HG03045 (cell line): Measurements from ENCODE around the gene SPZ1.
"Not testable (repeated sequence)": the region's sequence is repeated elsewhere in the genome, so short reads cannot be mapped to it uniquely, and the experiment has no call there.

Experiments
- ATAC-seq: cut with Tn5 transposase; IDR thresholded peaks from one replicate; pipeline ENCODE4 v1.9.1; 2021; ENCODE audit warnings: mild to moderate bottlenecking, moderate library complexity; ENCODE audit not compliant: unreplicated experiment

SPZ1 gene

DNA sequence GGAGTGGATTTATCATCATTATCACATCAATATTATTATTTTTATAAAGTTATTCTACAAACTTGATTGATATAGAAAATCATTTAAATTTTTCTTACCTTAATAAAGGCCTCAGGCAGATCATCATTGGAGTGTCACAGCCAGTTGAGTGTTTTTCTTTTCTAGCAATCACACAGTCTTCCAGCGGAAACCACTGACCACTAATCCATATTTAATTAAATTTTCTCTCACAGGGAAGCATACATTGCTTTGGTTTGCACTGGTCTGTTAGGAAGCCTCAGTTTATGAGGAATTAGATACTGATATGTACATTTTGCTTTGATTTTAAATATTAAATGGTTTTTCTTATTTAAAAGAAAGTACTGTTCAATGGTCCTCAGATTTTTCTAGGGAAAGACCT, 6.7 kb downstream of the SPZ1 start:
- no peak for ATAC-seq

DNA sequence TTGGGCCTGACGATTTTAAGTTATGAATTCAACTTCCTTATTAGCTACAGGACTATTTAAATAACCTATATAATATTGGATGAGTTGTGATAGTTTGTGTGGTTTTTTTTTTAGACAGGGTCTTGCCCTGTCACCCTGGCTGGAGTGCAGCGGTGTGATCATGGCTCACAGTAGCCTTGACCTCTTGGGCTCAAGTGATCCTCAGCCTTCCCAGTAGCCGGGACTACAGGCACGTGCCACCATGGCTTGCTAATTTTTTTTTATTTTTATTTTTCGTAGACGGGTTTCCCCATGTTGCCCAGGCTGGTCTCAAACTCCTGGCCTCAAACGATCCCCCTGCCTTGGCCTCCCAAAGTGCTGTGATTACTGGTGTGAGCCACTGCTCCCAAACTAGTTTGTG, 17.6 kb downstream of the SPZ1 start:
- ATAC-seq = no peak

DNA sequence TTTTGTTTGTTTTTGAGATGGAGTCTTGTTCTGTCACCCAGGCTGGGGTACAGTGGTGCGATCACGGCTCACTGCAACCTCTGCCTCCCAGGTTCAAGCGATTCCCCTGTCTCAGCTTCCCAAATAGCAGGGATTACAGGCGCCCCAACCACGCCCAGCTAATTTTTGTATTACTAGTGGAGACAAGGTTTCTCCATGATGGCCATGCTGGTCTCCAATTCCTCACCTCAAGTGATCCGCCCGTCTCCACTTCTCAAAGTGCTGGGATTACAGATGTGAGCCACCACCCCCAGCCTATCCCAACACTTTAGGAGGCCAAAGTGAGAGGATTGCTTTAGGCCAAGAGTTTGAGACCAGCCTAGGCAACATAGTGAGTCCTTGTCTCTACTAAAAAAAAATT, 19.3 kb downstream of the SPZ1 start:
- ATAC-seq = no peak

DNA sequence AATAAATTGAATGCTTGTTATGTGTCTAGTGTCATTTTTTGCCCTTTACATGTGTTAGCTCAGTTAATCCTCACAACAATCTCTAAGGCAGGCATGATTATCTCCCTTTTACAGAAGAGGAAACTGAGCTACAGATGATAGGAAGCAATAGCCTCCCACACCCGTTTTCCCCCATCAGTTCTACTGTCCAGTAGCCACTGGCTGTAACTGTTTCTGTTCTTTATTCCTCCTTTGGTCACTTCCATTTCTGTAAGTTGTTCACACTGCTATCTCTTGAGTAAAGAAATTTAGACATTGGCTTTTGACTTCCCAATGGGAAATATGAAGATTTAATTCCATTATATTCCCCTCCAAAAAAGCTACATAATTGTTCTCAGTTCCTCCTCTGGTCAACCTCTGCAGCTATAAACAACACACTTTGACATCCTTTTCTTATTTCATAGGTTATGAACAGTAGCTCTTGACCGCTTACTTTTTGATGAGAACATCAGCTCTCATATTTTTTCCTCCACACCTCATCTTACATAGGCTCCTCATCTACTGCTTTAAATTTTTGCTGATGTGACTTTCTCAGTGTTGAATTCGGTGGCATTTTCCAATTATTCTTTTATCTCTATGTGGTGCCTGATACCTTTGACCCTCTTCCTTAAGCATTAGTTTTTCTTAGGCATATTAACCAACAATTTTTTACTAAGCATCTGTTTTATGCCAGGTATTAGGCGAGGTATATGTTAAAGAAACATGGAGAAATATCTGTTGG, 21.4 kb downstream of the SPZ1 start:
- ATAC-seq = no peak

DNA sequence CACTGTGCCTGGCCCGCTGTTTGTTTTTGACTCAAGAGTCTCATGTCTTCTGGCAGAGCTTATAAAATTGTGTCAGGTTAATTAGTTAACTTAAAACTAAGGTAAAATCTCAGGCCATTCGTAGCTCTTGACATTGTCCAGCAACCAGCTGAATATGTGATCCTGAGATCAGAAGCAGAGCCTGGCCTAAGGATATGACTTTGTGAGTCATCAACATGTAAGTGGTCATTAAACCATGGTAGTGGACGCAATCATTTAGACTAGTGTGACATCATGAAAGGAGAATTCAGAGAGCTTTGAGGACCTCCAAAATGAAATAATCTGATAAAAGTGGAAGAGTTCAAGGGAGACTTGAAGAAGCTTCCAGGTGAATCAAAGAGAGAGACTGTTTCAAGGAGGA, 23.3 kb downstream of the SPZ1 start:
- no peak for ATAC-seq

DNA sequence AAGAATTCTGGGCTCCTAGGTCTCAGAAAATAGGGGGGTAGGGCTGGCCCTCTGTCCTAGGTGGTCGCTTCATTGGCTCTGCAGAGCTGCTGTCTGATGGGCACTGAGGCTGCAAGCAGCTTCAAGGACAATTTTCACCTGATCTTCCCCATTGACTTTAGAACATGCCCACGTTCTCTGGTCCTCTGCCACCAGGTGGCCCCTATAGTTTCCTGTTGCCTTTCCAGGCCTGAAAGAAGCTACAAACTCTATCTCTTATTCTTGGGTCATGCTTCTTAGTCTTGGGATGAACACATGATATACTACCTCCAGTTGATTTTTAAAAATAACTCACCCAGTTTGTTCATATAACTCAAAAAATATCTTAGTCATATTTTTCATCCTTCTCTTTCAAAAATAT, 26.3 kb downstream of the SPZ1 start:
- ATAC-seq = no peak

DNA sequence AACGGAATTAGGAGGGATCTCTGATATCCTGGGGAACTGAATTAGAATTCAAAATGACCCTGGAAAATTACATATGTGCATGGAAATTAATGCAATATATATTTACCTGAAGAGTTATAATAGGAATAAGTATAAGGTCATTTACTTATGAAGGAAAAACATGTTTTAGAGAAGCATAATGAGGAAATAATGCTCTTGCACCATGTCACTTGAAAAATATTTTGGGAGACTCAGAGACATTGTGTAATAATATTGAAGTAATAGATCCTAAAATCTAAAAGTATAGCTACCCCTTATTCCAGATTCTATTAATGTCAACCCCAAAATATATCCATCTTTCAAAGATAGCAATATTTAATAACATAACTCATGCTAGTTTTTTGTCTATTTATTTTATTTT, 28.4 kb downstream of the SPZ1 start:
- no peak for ATAC-seq

DNA sequence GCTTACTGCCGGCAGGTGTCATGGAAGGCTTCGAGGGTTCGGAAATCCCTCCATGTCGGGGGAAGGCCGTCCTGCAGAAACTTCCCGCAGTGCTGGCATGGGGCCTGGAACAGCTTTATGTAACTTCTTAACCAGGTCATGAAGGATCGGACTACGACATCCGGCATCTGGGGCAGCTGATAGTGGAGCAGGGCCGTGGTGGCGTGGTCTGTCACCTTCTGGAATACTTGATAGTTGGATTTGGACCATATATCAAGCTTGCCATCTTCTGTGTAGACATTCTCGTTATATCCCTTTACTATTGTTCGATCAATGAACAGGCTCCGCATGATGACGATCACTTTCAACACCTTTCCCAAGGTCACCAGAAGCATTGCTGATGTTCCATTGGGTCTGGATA, 31.2 kb downstream of the SPZ1 start:
- not testable (repeated sequence) for ATAC-seq

DNA sequence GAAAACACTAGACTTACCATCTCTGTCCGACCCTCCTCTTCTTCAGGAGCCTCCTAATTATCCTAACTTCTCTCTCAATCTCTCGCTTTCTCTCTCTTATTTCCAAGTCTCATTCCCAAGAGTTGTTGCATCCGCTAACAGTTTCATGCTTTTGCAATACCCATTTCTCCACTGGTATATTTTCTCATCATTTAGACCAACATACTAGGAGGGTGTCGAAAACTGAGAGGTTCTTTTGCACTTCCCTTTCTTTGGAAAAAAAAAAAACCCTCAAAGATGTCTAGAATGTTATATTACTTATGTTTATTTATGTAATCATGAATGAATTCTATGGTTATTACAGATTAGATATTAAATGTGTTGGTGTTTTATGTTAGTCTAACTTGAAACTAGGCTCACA, 35.9 kb downstream of the SPZ1 start:
- no peak for ATAC-seq

DNA sequence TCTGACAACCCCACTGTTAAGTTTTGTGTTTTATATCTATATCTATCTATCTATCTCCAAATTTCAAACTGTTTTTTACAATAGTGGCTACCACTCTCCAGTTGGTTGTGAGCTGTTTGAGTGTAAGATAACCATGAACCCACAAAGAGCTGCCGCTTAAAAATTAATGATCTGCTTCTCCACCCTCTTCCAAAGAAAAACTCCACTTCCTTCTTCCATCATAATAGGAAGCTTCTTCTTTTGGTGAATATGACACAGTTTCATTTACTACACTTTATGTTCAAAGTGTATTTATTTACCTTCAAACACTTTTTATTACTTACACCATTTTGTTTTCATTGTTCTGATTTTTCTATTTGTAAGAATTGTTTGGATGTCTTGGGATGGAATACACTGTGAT, 37.9 kb downstream of the SPZ1 start:
- ATAC-seq = no peak

DNA sequence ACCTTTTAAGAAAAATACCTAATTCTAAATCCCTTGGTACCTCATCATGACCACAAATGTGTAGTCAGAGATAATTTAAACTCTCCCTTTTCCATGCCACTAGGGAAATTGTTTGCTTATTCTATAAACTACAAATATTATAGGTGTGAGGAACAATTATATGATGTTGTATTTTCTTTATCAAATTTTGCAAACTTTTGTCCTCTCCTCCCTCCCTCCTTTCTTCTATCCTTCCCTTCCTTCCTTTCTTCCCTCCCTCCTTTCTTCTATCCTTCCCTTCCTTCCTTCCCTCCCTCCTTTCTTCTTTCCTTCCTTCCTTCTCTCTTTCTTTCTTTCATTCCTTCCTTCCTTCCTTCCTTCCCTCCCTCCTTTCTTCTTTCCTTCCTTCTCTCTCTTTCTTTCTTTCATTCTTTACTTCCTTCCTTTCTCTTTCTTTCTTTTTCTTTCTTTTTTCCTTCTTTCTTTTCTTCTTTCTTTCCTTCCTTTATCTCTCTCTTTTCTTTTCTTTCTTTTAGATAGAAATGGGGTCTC, 41.2 kb downstream of the SPZ1 start:
- no peak for ATAC-seq

DNA sequence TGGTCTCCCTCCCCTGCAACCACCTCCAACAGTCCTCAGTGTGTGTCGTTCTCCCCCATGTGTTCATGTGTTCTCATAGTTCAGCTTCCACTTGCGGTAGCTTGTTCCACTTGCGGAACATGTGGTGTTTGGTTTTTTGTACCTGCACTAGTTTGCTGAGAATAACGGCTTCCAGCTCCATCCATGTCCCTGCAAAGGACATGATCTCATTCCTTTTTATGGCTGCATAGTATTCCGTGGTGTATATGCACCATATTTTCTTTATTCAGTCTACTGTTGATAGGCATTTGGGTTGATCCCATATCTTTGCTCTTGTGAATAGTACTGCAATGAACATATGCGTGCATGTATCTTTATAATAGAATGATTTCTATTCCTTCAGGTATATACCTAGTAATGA, 45.1 kb downstream of the SPZ1 start:
- ATAC-seq = no peak

DNA sequence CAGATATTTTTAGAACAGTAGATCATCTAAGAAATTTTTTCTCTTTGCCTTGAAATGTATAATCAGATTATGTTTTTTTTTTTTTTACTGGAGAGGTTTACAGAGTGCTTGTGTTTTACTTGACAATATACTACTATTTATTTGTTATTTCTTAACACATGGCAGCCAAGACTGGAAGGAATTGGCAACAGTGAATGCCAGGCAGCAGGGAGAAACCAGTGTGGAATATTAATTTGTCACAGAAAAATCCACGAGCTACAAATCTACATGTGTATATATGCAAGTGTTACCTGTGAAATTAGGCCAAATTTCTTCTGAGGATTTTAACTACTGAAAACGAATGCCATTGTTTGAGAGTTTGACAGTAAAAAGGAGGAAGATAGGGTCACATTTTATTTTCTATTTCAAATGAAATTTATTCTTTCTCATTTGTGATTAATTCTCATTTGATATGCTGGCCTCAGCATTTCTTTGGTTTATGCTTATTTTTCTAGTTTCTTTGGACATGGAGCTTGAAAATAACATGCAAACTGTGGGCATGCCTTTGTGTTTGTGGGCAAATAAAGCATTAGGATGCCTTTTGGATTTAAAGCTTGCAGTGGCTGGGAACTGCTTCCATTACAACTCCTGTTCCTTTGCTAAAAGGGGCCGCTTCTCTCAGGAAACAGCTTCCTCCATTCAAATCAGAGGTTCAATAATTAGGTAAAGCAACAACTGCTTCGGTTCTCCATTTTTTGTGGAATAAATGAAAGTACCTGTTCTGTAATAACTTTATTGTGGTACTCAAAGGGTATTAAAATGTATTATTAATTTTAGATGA, 49.1 kb downstream of the SPZ1 start:
- no peak for ATAC-seq

DNA sequence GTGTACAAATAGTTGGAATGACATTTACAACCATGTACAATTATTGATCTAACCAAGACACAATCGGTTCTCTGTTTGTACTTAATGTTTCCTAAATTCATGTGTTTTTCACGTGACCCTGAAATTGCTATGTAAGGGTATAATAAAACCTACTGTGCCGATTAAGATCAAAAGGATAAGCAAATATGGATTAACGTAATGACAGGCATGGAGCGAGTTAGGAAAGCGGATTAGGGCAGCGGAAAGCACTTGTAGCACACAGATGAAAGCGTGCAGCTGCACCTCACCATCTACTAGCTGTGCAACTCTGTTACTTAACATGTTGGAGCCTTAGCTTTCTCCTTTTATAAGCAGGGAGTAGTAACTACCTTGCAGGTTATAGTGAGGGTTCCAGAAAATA, 49.7 kb downstream of the SPZ1 start:
- no peak for ATAC-seq

DNA sequence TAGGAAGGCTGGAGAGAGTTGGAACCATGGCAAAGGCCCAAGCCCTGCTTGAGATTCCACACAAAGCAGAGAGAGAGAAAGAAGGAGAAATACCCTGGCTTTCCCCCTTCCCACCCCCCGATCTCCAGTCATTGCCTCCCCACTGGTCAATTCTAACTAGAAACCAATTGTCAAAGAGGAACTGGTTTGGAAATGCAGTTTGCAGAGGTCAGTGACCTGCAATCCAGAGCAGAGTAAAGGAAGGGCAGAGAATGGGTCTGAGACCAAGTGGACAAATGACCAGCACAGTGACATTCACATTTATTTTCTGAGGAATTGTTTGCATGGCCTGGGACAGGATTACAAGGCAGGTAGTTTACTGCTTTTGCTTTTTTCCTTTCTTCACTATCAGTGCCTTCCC, 50.6 kb downstream of the SPZ1 start:
- ATAC-seq = no peak
